ENCODE data around the gene GUCA1A. TPM values are rescaled to one million over a fixed set of nuclear protein-coding genes. Genes with fewer than 3 reads are reported as not detected.

The GUCA1A gene
- total RNA-seq, 4 donors from 2014 or later, result not detected

- DNase-seq, result no peak
- Histone ChIP-seq H3K4me3 (replicated peaks in 1 of 3) (no peak overlapping the region), H3K27me3 (no peaks in the 10 kb centered on the region), H3K9me3 (no peaks in the 10 kb centered on the region), H3K36me3 (no peaks in the 10 kb centered on the region), H3K27ac (no peak overlapping the region), H3K4me1 (no peaks in the 10 kb centered on the region)
- intact Hi-C loops (cut with DNase I), result no loop called here
- TF ChIP-seq CTCF (IDR thresholded peaks at IDR 0.05) (no peak), POLR2A (IDR thresholded peaks at IDR 0.05) (no peak)
- 72 to 79% methylated on average over 5 of the region's 5 CpGs for WGBS, 2 donors
Measured at GRCh38 chr6:42175860-42176259, 2.7 kb downstream of the GUCA1A start.

GRCh38 chr6:42176981-42177380, 3.8 kb downstream of the GUCA1A start:
- Histone ChIP-seq H3K4me3 (replicated peaks in 1 of 3) (no peak overlapping the region), H3K27me3 (no peaks in the 10 kb centered on the region), H3K36me3 (no peaks in the 10 kb centered on the region), H3K9me3 (no peaks in the 10 kb centered on the region), H3K27ac (no peak overlapping the region), H3K4me1 (no peaks in the 10 kb centered on the region)
- intact Hi-C loops (cut with DNase I), result no loop called here
- DNase-seq, result no peak
- TF ChIP-seq POLR2A (IDR thresholded peaks at IDR 0.05) (no peak), CTCF (IDR thresholded peaks at IDR 0.05) (no peak)

GRCh38 chr6:42177514-42178364, 4.6 kb downstream of the GUCA1A start:
- TF ChIP-seq POLR2A (IDR thresholded peaks at IDR 0.05) (no peak), CTCF (IDR thresholded peaks at IDR 0.05) (no peak)
- 33 to 59% methylated on average over 6 to 9 of the region's 27 CpGs for WGBS, 2 donors
- Histone ChIP-seq H3K9me3 (no peaks in the 10 kb centered on the region), H3K4me1 (no peaks in the 10 kb centered on the region), H3K27ac (no peak overlapping the region), H3K4me3 (replicated peaks in 1 of 3) (no peak overlapping the region), H3K27me3 (no peaks in the 10 kb centered on the region), H3K36me3 (no peaks in the 10 kb centered on the region)
- DNase-seq, result no peak
- intact Hi-C loops (cut with DNase I), result no loop called here

- Histone ChIP-seq H3K9me3 (no peaks in the 10 kb centered on the region), H3K4me3 (replicated peaks in 1 of 3) (no peak overlapping the region), H3K36me3 (no peaks in the 10 kb centered on the region), H3K27me3 (no peaks in the 10 kb centered on the region), H3K27ac (no peak overlapping the region), H3K4me1 (no peaks in the 10 kb centered on the region)
- no peak for DNase-seq
- WGBS, 2 donors, result 85 to 89% methylated on average over 20 of the region's 20 CpGs
- intact Hi-C loops (cut with DNase I), result no loop called here
- TF ChIP-seq POLR2A (IDR thresholded peaks at IDR 0.05), result no peak
- no peak for TF ChIP-seq CTCF (IDR thresholded peaks at IDR 0.05)
Measured at GRCh38 chr6:42179261-42179944, 6.2 kb downstream of the GUCA1A start.

- Histone ChIP-seq H3K27me3 (no peaks in the 10 kb centered on the region), H3K27ac (no peak overlapping the region), H3K4me3 (replicated peaks in 1 of 3) (no peak overlapping the region), H3K9me3 (no peaks in the 10 kb centered on the region), H3K4me1 (no peaks in the 10 kb centered on the region), H3K36me3 (no peaks in the 10 kb centered on the region)
- TF ChIP-seq CTCF (IDR thresholded peaks at IDR 0.05) (no peak), POLR2A (IDR thresholded peaks at IDR 0.05) (no peak)
- DNase-seq, result no peak
- intact Hi-C loops (cut with DNase I), result no loop called here
- 76 to 87% methylated on average over 3 of the region's 3 CpGs for WGBS, 2 donors
Measured at GRCh38 chr6:42179945-42180313, 6.8 kb downstream of the GUCA1A start.

All from thyroid gland (tissue), 4 donors.